ENCODE results near the gene FYCO1.

- no peak for TF ChIP-seq CTCF (optimal IDR thresholded peaks at IDR 0.05 in 1 of 3, IDR thresholded peaks at IDR 0.05 in 1 of 3, conservative IDR thresholded peaks at IDR 0.05 in 1 of 3; ENCODE audit: extremely low read depth in 1 of 3, insufficient read depth in 2 of 3, low read length in 3 of 3)
- TF ChIP-seq EZH2 (IDR thresholded peaks at IDR 0.05; ENCODE audit: low read length) = no peak
Measured at GRCh38 chr3:46012246-46012645, 16.6 kb upstream of the FYCO1 start.
